Hepatic stellate cell (primary cell): ENCODE results near the gene CDKAL1.
"Not testable (repeated sequence)": the region's sequence is repeated elsewhere in the genome, so short reads cannot be mapped to it uniquely, and the experiment has no call there.

Experiments
- DNase-seq: peaks from one replicate; pipeline ENCODE4 v3.0.0; 2011; ENCODE audit warnings: low spot score

Gene CDKAL1

GRCh38 chr6:20594299-20594853, 60.1 kb downstream of the CDKAL1 start:
- not testable (repeated sequence) for DNase-seq

DNA sequence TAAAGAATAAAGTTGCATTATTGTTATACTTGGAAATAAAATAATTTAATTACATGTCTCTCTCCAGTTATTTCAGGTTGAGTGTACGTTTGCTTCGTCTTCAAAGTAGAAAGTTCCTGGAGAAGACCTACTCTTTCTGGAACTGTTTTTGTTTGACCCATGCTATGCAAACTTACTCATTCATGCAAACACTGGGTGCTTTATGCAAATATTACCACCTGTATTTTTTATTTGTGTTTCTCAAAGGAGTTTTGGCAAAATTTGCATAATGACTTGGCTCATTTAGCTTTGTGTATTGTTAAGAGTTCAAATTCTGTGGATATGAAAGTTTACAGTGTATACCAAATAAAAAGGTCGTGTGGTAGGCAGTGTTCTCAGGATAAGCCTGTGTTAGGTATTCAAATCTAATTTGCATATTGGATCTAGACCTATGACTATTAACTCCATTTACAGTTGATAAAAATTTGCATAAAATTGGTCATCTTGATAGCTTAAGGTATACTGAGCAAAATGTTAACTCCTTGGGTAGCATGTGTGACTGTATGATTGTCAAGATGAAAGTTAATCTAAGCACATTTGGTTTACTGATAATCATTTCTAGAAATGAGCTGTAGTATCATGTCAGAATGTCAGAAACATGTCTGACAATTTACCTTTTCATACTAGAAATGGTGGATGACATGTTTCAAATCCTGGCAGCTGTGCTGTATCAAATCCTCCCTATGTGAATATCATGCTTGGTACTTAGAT, 65.2 kb downstream of the CDKAL1 start:
- DNase-seq, result no peak

GRCh38 chr6:20600831-20601230, 66.6 kb downstream of the CDKAL1 start:
- no peak for DNase-seq

DNA sequence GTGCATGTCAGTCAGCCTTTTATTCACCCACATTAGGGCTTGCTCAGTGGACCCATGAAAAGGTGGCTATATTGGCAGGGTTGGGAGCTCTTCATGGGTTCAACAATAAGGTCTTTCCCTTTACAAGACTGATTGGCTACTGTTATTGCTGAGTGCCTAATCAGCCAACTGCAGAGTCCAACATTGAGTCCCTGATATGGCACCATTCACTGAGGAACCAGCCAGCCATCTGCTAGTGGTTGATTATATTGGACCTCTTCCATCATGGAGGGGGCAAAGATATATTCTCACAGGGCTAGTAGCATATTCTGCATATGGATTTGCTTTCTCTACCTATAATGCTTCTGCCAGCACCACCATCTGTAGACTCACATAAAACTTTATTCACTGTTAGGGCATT, 69.9 kb downstream of the CDKAL1 start:
- DNase-seq, result no peak

DNA sequence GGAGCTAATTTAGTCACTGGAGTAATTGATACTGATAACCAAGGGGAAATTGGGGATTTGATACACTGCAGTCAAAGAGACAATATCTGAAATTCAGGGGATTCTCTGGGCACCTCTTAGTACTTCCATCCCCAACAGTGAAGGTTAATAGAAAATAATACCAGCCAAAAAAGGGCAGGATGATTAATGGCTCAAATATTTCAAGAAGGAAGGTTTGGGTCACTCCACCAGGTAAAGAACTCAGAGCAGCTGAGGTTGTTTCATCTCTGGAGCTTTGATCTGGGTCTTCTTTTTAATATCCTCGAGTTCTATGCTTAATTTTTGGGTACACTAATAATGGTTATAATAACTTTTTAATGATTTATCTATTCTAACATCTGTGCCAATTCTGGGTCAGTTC, 70.8 kb downstream of the CDKAL1 start:
- DNase-seq, result no peak

DNA sequence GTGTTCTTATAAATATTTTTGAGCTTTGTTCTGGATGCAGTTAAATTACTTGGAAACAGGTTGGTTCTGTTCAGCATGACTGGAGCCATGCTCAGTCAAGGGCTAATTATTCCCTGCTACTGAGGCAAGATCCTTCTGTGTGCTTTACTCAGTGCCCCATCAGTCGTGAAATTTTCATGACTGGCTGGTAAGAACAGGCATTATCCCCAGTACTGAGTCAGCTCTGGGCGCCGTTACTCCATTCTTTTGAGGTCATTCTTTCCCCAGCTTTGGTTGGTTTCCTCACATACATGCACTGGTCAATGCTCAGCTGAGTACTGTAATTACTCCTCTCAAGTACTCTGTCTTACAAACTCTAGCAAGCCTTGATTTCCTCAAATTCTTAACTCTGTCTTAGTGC, 71.3 kb downstream of the CDKAL1 start:
- DNase-seq, result no peak

DNA sequence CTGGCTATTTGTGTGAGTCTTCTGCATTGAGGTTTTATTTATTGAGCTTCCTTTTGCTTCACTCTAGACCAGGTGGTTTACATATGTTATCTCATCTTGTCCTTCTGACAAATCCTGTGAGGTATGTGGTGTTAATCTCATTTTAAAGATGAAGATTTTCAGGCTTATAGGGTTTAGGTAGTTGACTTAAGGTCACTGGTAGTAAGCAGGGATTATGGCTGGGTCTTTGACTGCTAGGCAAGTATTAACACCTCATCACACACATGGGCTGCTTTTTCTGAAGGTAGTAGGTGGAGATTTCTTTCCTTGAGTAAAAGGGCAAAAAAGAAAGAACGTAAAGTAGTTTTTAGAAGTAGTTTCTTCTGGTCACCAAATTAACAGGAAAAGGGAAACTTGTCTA, 72.6 kb downstream of the CDKAL1 start:
- no peak for DNase-seq

DNA sequence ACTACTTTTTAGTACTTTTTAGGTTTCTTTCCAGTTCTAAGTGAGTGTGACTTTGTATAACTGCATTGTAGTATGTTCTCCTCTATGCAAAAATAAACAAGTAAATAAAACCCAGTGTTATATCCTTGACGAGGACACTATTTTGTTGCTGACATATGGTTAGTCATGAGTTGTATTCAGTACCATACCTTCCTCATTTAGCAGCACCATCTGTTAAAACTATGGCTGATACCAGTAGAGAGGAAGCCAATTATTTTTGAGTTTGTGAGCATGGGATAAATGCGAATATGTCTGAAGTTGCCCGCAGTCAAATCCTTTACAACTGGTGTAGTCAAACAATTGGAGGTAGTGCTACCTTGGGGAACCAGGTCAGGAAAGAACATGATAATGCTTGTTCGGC, 74.1 kb downstream of the CDKAL1 start:
- DNase-seq, result no peak

- DNase-seq, result no peak
These were observed 74.6 kb downstream of the CDKAL1 start for GRCh38 chr6:20608905-20609304.

DNA sequence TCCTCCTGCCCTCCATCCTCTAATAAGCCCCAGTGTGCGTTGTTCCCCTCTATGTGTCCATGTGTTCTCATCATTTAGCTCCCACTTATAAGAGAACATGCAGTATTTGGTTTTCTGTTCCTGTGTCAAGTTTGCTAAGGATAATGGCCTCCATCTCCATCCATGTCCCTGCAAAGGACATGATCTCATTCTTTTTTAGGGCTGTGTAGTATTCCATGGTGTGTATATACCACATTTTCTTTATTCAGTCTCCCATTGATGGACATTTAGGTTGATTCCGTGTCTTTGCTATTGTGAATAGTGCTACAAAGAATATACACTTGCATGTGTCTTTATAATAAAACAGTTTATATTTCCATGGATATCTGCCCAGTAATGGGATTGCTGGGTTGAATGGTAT, 75.7 kb downstream of the CDKAL1 start:
- DNase-seq, result not testable (repeated sequence)

DNA sequence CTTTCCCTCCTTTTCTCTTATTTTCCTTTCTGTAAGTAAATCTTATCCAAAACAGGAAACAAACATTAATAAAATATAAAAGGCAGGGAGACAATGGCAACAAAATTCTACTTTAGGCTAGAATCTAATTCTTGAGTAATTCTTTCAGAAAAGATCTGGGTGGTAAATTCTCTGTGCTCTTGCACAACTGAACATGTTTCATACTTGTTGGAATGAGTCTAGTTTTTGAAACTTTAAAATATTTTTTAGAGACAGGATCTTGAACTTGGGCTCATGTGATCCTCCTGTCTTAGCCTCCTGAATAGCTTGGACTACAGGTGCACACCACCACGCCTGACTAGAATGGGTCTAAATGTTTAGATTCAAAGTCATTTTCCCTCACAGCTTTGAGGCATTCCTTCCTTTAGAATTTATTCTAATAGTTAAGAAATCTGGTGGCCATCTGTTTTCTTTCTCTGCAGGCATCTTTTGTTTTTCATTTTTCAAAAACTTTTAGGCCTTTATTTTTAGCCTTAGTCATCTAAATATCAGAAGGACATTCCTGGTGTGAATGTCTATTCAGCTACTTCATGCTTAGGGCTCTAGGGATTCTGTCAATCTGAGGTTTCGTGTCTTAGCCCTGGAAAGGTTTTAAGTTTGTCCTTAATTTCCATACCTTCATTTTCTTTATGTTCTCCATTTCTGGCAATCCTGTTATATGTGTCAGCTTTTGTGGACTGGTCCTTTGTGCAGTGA, 76.5 kb downstream of the CDKAL1 start:
- peak; percentile 4 for DNase-seq

DNA sequence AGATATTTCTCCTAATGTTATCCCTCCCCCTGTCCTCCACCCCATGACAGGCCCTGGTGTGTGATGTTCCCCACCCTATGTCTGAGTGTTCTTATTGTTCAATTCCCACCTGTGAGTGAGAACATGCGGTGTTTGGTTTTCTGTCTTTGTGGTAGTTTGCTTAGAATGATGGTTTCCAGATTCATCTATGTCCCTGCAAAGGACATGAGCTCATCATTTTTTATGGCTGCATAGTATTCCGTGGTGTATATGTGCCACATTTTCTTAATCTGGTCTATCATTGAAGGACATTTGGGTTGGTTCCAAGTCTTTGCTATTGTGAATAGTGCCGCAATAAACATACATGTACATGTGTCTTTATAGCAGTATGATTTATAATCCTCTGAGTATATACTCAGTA, 83.3 kb downstream of the CDKAL1 start:
- not testable (repeated sequence) for DNase-seq

DNA sequence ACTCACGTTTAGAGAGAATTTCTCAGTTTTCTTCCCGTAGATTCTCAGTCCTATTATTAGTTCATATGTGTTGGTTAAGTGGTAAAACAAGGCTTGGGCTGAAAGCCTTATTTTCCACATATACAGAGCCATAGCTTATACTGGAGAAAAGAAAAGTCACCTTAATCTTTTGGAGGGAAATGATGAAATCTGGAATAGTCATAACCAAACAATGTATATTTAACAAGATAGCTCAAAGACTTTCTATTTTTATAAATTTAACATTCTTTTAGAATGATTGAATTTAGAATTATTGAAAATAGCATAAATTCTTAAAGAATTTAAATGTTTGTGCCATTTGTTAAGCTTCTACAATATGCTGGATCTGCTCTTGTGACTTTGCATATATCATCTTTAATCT, 85.8 kb downstream of the CDKAL1 start:
- DNase-seq, result no peak

DNA sequence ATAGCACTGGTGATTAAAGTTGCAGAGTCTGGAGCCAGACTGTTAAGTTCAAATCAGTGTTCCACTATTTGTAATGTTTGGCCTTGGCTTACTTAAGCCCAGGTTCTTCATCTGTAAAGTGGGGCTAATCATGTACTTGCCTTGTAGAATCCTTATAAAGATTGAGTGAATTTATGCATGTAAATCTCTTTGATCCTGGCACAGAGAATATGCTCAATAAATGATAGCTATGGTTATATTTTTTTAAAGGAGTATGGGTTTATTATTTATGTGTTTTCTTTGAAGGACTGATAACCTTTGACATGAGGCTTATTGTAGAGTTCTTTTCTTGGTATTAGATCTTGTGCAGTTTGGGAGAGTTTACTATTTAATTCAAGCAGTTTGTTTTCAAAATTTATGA, 89.5 kb downstream of the CDKAL1 start:
- DNase-seq, result no peak

- DNase-seq, result no peak
These were observed 91.9 kb downstream of the CDKAL1 start for GRCh38 chr6:20626165-20626564.

GRCh38 chr6:20629509-20629908, 95.3 kb downstream of the CDKAL1 start:
- DNase-seq, result no peak

- no peak for DNase-seq
These were observed 95.9 kb downstream of the CDKAL1 start for GRCh38 chr6:20630136-20630535.

DNA sequence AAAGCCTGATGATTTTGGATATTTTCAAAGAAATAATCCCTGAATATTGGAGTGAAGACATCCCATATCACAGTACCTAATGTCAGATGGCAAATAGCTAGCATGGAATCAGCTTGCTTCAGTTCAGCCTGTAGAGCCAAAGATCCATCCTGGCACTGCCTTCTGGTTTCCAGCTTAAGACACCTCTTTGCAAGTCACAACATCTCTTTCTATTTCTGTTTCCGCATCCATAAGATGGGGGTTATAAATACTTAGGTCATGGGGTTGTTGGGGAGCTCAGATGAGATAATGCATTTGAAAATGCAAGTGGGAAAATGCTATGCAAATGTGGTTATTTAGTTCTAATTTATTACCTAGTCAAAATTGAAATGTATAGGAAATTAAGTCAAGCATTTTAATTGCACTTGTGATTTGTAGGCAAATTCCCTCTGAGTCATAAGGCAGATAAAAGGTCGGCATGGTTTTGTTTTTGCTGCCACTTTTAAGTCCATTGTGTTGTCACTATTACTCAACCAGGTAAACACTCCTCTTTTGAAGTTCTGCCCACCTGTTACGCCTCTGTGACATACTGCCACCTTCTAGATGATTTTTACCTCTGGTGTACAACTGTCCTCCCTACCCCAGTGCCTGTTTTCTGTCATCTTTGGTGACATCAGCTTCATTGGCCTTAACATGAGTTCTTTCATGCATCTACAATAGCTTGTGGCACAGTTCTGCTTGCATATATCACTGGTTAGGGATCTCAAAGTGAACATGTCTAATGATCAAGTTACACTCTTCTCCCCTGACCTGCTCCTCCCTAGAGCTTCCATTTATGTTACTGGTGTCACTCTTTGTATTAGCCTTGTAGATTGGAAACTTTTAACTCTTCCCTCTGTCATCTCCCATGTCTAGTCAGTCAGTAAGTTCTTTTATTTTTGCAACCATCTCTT, 96.6 kb downstream of the CDKAL1 start:
- no peak for DNase-seq

- DNase-seq, result peak; percentile 14
These were observed 97.3 kb downstream of the CDKAL1 start for GRCh38 chr6:20631549-20631924.

GRCh38 chr6:20632696-20633095, 98.4 kb downstream of the CDKAL1 start:
- no peak for DNase-seq

GRCh38 chr6:20633566-20634340, 99.5 kb downstream of the CDKAL1 start:
- no peak for DNase-seq

GRCh38 chr6:20639161-20639560, 104.9 kb downstream of the CDKAL1 start:
- DNase-seq, result no peak
